Measurements from ENCODE around the gene FBXO4. TPM values are rescaled to one million over a fixed set of nuclear protein-coding genes. Genes with fewer than 3 reads are reported as not detected.

Gene FBXO4
- total and polyA plus RNA-seq, 7 donors: 5.5 to 12.3 (median 8.5) TPM

DNA sequence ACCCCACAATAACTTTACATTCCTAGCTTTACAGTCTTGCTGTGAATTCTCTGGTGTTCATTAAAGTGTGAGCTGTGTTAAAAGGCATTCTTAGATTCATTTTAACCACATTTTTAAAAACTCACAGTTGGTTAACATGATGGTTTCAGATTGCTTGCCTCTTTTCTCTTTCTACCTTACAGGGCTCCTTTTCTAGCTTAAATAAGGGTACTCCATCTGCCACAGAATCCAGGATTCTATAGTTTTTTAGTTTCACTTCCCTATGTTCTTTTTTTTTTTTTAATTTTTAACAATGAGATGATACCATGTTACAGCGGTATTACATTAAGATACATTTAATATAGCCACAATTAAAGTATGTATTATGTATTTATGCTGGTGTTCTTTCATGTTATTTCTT is 3.9 kb upstream of the FBXO4 start:
- Histone ChIP-seq H3K4me1 (peaks cover 0 to 11% (median 5%) of the 10 kb centered on the region in 4 donors), H3K4me3 (no peak overlapping the region), H3K36me3 (peaks cover 0 to 58% (median 21%) of the 10 kb centered on the region in 4 donors), H3K27me3 (no peaks in the 10 kb centered on the region), H3K27ac (no peak overlapping the region), H3K9me3 (no peaks in the 10 kb centered on the region)
- no peak for TF ChIP-seq EP300 (IDR thresholded peaks at IDR 0.05)
- TF ChIP-seq, protein P1, sequence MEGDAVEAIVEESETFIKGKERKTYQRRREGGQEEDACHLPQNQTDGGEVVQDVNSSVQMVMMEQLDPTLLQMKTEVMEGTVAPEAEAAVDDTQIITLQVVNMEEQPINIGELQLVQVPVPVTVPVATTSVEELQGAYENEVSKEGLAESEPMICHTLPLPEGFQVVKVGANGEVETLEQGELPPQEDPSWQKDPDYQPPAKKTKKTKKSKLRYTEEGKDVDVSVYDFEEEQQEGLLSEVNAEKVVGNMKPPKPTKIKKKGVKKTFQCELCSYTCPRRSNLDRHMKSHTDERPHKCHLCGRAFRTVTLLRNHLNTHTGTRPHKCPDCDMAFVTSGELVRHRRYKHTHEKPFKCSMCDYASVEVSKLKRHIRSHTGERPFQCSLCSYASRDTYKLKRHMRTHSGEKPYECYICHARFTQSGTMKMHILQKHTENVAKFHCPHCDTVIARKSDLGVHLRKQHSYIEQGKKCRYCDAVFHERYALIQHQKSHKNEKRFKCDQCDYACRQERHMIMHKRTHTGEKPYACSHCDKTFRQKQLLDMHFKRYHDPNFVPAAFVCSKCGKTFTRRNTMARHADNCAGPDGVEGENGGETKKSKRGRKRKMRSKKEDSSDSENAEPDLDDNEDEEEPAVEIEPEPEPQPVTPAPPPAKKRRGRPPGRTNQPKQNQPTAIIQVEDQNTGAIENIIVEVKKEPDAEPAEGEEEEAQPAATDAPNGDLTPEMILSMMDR (IDR thresholded peaks at IDR 0.05): no peak
- TF ChIP-seq POLR2AphosphoS5 (IDR thresholded peaks at IDR 0.05): no peak
- no peak for TF ChIP-seq POLR2A (IDR thresholded peaks at IDR 0.05)
- intact Hi-C loops (cut with DNase I): loop anchor here (10.0 kb wide), 2 partner anchors 844 to 1086 kb away; partner anchors contain the start of gene RPL37
- 96 to 97% methylated on average over 1 of the region's 1 CpG for WGBS, 2 donors
- DNase-seq: no peak

DNA sequence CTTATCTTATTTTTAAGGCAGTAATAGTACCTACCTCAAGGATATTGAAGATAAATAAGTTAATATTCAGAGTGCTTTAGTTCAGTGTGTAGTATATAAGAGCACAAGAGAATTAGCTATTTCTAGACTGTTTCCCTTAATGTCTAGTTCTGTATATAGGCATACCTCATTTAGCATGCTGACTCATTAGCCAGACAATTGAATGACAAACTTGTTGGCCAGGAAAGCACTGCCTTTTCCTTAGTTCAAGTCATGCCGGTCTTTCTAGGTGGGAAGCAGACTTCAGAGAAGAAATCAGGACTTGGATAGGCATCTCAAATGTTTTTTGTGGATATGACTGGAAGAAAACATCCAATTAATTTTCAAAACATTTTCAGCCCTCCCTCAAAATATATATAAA is 3.2 kb upstream of the FBXO4 start:
- 91 to 95% methylated on average over 1 of the region's 1 CpG for whole genome bisulfite sequencing, 2 donors
- intact Hi-C loops (cut with DNase I): loop anchor here (10.0 kb wide), 2 partner anchors 843 to 1087 kb away; partner anchors contain the start of gene RPL37

DNA sequence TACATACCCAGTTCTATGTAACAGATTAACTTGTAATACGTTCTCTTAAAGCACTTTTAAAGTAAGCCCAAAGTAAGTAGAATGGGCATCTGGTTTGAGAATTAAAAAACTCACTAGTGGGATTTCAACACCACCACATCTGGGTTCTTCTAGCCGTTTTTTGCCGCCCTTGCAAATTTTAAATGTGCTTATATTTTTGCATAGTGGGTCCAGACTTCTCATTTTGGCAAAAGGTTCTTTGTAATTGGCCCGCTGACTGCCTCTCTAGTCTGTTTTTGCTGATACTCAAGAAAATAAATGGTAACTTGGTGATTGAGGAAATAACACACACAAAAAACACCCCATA is 582 bp upstream of the FBXO4 start:
- peaks cover 0 to 14% (median 6%) of the 10 kb centered on the region in 4 donors for H3K4me1 ChIP-seq
- WGBS, 2 donors: 65 to 76% methylated on average over 4 of the region's 4 CpGs
- intact Hi-C loops (cut with DNase I): loop anchor here (2.0 to 10.0 kb wide), 3 partner anchors 54 to 1090 kb away; partner anchors contain the start of genes OXCT1 and RPL37
- peak overlapping the region; percentile 61 to 85 (median 75) for H3K4me3 ChIP-seq
- no peak for DNase-seq
- TF ChIP-seq, protein P1 (IDR thresholded peaks at IDR 0.05): no peak
- no peak for TF ChIP-seq EP300 (IDR thresholded peaks at IDR 0.05)
- no peak for TF ChIP-seq POLR2AphosphoS5 (IDR thresholded peaks at IDR 0.05)
- H3K27ac ChIP-seq: peak overlapping the region; percentile 87 to 98 (median 92)
- no peaks in the 10 kb centered on the region for H3K9me3 ChIP-seq
- peaks cover 0 to 25% (median 5%) of the 10 kb centered on the region in 4 donors for H3K36me3 ChIP-seq
- H3K27me3 ChIP-seq: no peaks in the 10 kb centered on the region

More for the DNA sequence above, 3.2 kb upstream of the FBXO4 start:
- TF ChIP-seq, protein P1 (IDR thresholded peaks at IDR 0.05): no peak
- no peak for TF ChIP-seq EP300 (IDR thresholded peaks at IDR 0.05)
- no peak for TF ChIP-seq POLR2AphosphoS5 (IDR thresholded peaks at IDR 0.05)
- no peak for TF ChIP-seq POLR2A (IDR thresholded peaks at IDR 0.05)
- H3K36me3 ChIP-seq: peaks cover 0 to 51% (median 21%) of the 10 kb centered on the region in 4 donors
- no peak for DNase-seq
- H3K9me3 ChIP-seq: no peaks in the 10 kb centered on the region
- H3K4me1 ChIP-seq: peaks cover 0 to 14% (median 6%) of the 10 kb centered on the region in 4 donors
- no peaks in the 10 kb centered on the region for H3K27me3 ChIP-seq
- no peak overlapping the region for H3K4me3 ChIP-seq
- no peak overlapping the region for H3K27ac ChIP-seq

DNA sequence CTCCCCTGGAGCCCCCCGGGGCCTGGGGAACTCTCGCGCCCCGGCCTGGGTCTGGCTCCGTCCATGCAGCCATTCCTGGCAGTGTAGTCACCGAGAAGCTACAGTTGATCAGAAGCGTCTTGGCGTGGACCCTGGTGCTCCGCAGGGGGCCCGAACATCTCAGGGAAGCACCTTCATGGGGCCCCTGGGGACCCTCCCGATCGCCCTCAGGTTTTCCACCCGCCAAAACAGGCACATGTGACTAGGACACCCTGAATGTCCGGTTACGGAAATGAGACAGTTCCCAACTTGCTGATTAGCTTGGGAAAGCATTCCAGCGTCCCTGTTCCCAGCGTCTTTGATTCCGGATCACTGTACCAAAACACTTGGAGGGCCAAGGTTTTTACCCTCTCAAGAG is 472 bp downstream of the FBXO4 start:
- no peaks in the 10 kb centered on the region for H3K9me3 ChIP-seq
- intact Hi-C loops (cut with DNase I): loop anchor here (1.0 to 10.0 kb wide), 5 partner anchors 21 to 1091 kb away; partner anchors contain the start of genes OXCT1, RIMOC1 and RPL37
- WGBS, 2 donors: 1% methylated on average over 18 of the region's 18 CpGs
- H3K27me3 ChIP-seq: no peaks in the 10 kb centered on the region
- H3K27ac ChIP-seq: peak overlapping the region; percentile 87 to 98 (median 92)
- H3K36me3 ChIP-seq: peaks cover 0 to 21% (median 0%) of the 10 kb centered on the region in 4 donors
- peak overlapping the region; percentile 61 to 85 (median 75) for H3K4me3 ChIP-seq
- TF ChIP-seq POLR2A (IDR thresholded peaks at IDR 0.05): no peak
- TF ChIP-seq POLR2AphosphoS5 (IDR thresholded peaks at IDR 0.05): no peak
- TF ChIP-seq, protein P1 (IDR thresholded peaks at IDR 0.05): no peak
- no peak for TF ChIP-seq EP300 (IDR thresholded peaks at IDR 0.05)
- peaks cover 0 to 14% (median 6%) of the 10 kb centered on the region in 4 donors for H3K4me1 ChIP-seq
- peak; percentile 70 for DNase-seq
